HEK293 (cell line): ENCODE results near the gene SLC22A9.
"Not testable (repeated sequence)": the region's sequence is repeated elsewhere in the genome, so short reads cannot be mapped to it uniquely, and the experiment has no call there.

Experiments
- CTCF ChIA-PET: fragments of 350-600 bp; formaldehyde crosslinking; extraction: SDS; loops from one replicate; lab custom pipeline; 2021; ENCODE audit warnings: antibody characterized with exemption; lab: Yijun Ruan, JAX
- POLR2A ChIA-PET: fragments of 300-600 bp; formaldehyde crosslinking; extraction: SDS; loops from one replicate; lab custom pipeline; 2020; ENCODE audit warnings: antibody characterized with exemption, inconsistent platforms; lab: Yijun Ruan, JAX
- H3K27ac ChIP-seq: fragments of 200-500 bp; sonication (Bioruptor generic); 2 replicates; pipeline ENCODE4 v1.5.1; 2014; ENCODE audit warnings: low read depth, low read length, control low read depth, inconsistent platforms; ENCODE audit errors: extremely low read depth
- H3K36me3 ChIP-seq, 2 experiments: fragments of 200-500 bp in 1 of 2; sonication (Bioruptor generic) in 1 of 2; 1 replicate in 1 of 2; 2 replicates in 1 of 2; pipeline ENCODE4 v1.5.1; 2014 to 2017; ENCODE audit warnings: inconsistent platforms in 2 of 2, low read length in 2 of 2; ENCODE audit not compliant: control insufficient read depth in 2 of 2, insufficient read depth in 1 of 2
- H3K4me1 ChIP-seq: fragments of 200-500 bp; sonication (Bioruptor generic); 2 replicates; pipeline ENCODE4 v1.5.1; 2014; ENCODE audit warnings: mild to moderate bottlenecking, low read length, inconsistent platforms; ENCODE audit not compliant: control insufficient read depth, insufficient read depth
- H3K4me3 ChIP-seq: 2 replicates; pipeline ENCODE4 v1.5.1; 2011; ENCODE audit warnings: low read depth, mild to moderate bottlenecking, control low read depth, low read length, moderate library complexity
- H3K9me3 ChIP-seq: fragments of 200-500 bp; sonication (Bioruptor generic); 2 replicates; pipeline ENCODE4 v1.5.1; 2014; ENCODE audit warnings: low read depth, low read length, inconsistent platforms; ENCODE audit not compliant: control insufficient read depth, insufficient read depth
- ELK4 ChIP-seq: IDR thresholded peaks from 2 replicates; pipeline ENCODE4 v1.6.1; 2011; ENCODE audit warnings: mild to moderate bottlenecking, low read depth, low read length, borderline replicate concordance
- HOXA7 ChIP-seq: sonication (generic); formaldehyde crosslinking; IDR thresholded peaks from 2 replicates; pipeline ENCODE4 v1.8.1; 2022; ENCODE audit warnings: missing genetic modification reagents, borderline replicate concordance
- INSM2 ChIP-seq: fragments of 450-650 bp; formaldehyde crosslinking; IDR thresholded peaks from 2 replicates; pipeline ENCODE4 v1.5.1; 2016; ENCODE audit warnings: missing biosample characterization, missing genetic modification characterization
- KLF1 ChIP-seq: fragments of 450-650 bp; formaldehyde crosslinking; IDR thresholded peaks from 2 replicates; pipeline ENCODE4 v1.5.1; 2016; ENCODE audit warnings: missing biosample characterization, missing genetic modification characterization
- MEIS1 ChIP-seq: sonication (generic); formaldehyde crosslinking; IDR thresholded peaks from 2 replicates; pipeline ENCODE4 v1.8.1; 2022; ENCODE audit warnings: missing genetic modification reagents, mild to moderate bottlenecking, borderline replicate concordance
- PRDM1 ChIP-seq: fragments of 450-650 bp; formaldehyde crosslinking; IDR thresholded peaks from 2 replicates; pipeline ENCODE4; 2016; ENCODE audit warnings: missing biosample characterization, missing genetic modification characterization
- SP2 ChIP-seq: fragments of 450-650 bp; formaldehyde crosslinking; IDR thresholded peaks from 2 replicates; pipeline ENCODE4 v1.5.1; 2016; ENCODE audit warnings: missing biosample characterization, missing genetic modification characterization
- TRIM28 ChIP-seq: IDR thresholded peaks from 2 replicates; pipeline ENCODE4 v1.6.1; 2011; ENCODE audit warnings: low read length, control low read depth, borderline replicate concordance
- YY1 ChIP-seq: fragments of 450-650 bp; formaldehyde crosslinking; IDR thresholded peaks from 2 replicates; pipeline ENCODE4 v1.5.1; 2018; ENCODE audit warnings: missing biosample characterization, missing genetic modification characterization
- ZBTB26 ChIP-seq: fragments of 450-650 bp; formaldehyde crosslinking; optimal IDR thresholded peaks from 2 replicates; pipeline ENCODE3; 2016; ENCODE audit warnings: missing biosample characterization, mild to moderate bottlenecking, missing genetic modification characterization
- ZBTB44 ChIP-seq: fragments of 450-650 bp; IDR thresholded peaks from 2 replicates; pipeline ENCODE4 v1.5.1; 2018; ENCODE audit warnings: missing biosample characterization, mild to moderate bottlenecking, missing genetic modification characterization
- ZFP3 ChIP-seq: fragments of 450-650 bp; formaldehyde crosslinking; IDR thresholded peaks from 2 replicates; pipeline ENCODE4 v1.5.1; 2016; ENCODE audit warnings: low read depth, missing biosample characterization, missing genetic modification characterization
- ZFP41 ChIP-seq: fragments of 450-650 bp; formaldehyde crosslinking; IDR thresholded peaks from 2 replicates; pipeline ENCODE4 v1.5.1; 2016; ENCODE audit warnings: missing biosample characterization, missing genetic modification characterization, borderline replicate concordance
- ZNF112 ChIP-seq: fragments of 450-650 bp; formaldehyde crosslinking; IDR thresholded peaks from 2 replicates; pipeline ENCODE4 v1.5.0; 2017; ENCODE audit warnings: missing biosample characterization, missing genetic modification characterization
- ZNF140 ChIP-seq: fragments of 450-650 bp; formaldehyde crosslinking; IDR thresholded peaks from 2 replicates; pipeline ENCODE4 v1.5.1; 2016; ENCODE audit warnings: missing biosample characterization, missing genetic modification characterization
- ZNF174 ChIP-seq: fragments of 450-650 bp; formaldehyde crosslinking; IDR thresholded peaks from 2 replicates; pipeline ENCODE4 v1.5.0; 2017; ENCODE audit warnings: missing biosample characterization, mild to moderate bottlenecking, missing genetic modification characterization
- ZNF184 ChIP-seq: fragments of 450-650 bp; IDR thresholded peaks from 2 replicates; pipeline ENCODE4 v1.5.1; 2018; ENCODE audit warnings: missing biosample characterization, mild to moderate bottlenecking, missing genetic modification characterization
- ZNF223 ChIP-seq: fragments of 450-650 bp; formaldehyde crosslinking; IDR thresholded peaks from 2 replicates; pipeline ENCODE4 v1.5.1; 2016; ENCODE audit warnings: missing biosample characterization, missing genetic modification characterization
- ZNF48 ChIP-seq: fragments of 450-650 bp; formaldehyde crosslinking; IDR thresholded peaks from 2 replicates; pipeline ENCODE4 v1.5.1; 2016; ENCODE audit warnings: missing biosample characterization, missing genetic modification characterization
- ZNF544 ChIP-seq: fragments of 450-650 bp; formaldehyde crosslinking; IDR thresholded peaks from 2 replicates; pipeline ENCODE4 v1.5.0; 2017; ENCODE audit warnings: missing biosample characterization, missing genetic modification characterization
- ZNF549 ChIP-seq: fragments of 450-650 bp; IDR thresholded peaks from 2 replicates; pipeline ENCODE4 v1.5.1; 2018; ENCODE audit warnings: missing biosample characterization, missing genetic modification characterization, mild to moderate bottlenecking, inconsistent platforms, moderate library complexity
- ZNF558 ChIP-seq: fragments of 450-650 bp; formaldehyde crosslinking; IDR thresholded peaks from 2 replicates; pipeline ENCODE4 v1.5.1; 2016; ENCODE audit warnings: missing biosample characterization, missing genetic modification characterization
- ZNF580 ChIP-seq: fragments of 450-650 bp; formaldehyde crosslinking; IDR thresholded peaks from 2 replicates; pipeline ENCODE4 v1.5.1; 2016; ENCODE audit warnings: missing biosample characterization, missing genetic modification characterization
- ZNF610 ChIP-seq: fragments of 450-650 bp; formaldehyde crosslinking; IDR thresholded peaks from 2 replicates; pipeline ENCODE4 v1.5.1; 2016; ENCODE audit warnings: missing biosample characterization, missing genetic modification characterization, borderline replicate concordance
- ZNF654 ChIP-seq: fragments of 450-650 bp; formaldehyde crosslinking; IDR thresholded peaks from 2 replicates; pipeline ENCODE4 v1.5.1; 2016; ENCODE audit warnings: low read depth, missing biosample characterization, missing genetic modification characterization
- ZNF707 ChIP-seq: fragments of 450-650 bp; formaldehyde crosslinking; IDR thresholded peaks from 2 replicates; pipeline ENCODE4 v1.5.1; 2016; ENCODE audit warnings: missing biosample characterization, missing genetic modification characterization
- ZNF776 ChIP-seq: fragments of 450-650 bp; formaldehyde crosslinking; IDR thresholded peaks from 2 replicates; pipeline ENCODE4 v1.5.0; 2017; ENCODE audit warnings: missing biosample characterization, missing genetic modification characterization, borderline replicate concordance
- ZNF777 ChIP-seq: fragments of 450-650 bp; formaldehyde crosslinking; IDR thresholded peaks from 2 replicates; pipeline ENCODE4 v1.5.1; 2017; ENCODE audit warnings: missing biosample characterization, missing genetic modification characterization, borderline replicate concordance
- ZNF791 ChIP-seq: fragments of 450-650 bp; formaldehyde crosslinking; IDR thresholded peaks from 2 replicates; pipeline ENCODE4 v1.5.1; 2016; ENCODE audit warnings: missing biosample characterization, missing genetic modification characterization
- ZSCAN23 ChIP-seq: fragments of 450-650 bp; formaldehyde crosslinking; IDR thresholded peaks from 2 replicates; pipeline ENCODE4 v1.5.1; 2016; ENCODE audit warnings: missing biosample characterization, missing genetic modification characterization

Gene SLC22A9

GRCh38 chr11:63321723-63322122 lies 47.9 kb upstream of the SLC22A9 start:
- ChIA-PET CTCF (no interaction called here), POLR2A (no interaction called here)
- H3K4me3 ChIP-seq = no peak overlapping the region
- H3K9me3 ChIP-seq = no peaks in the 10 kb centered on the region
- H3K27ac ChIP-seq = no peak overlapping the region
- H3K36me3 ChIP-seq = no peaks in the 10 kb centered on the region
- no peak for TF ChIP-seq ZNF707 (tag by site-specific recombination)
- TF ChIP-seq ZNF174 (tag by site-specific recombination) = no peak
- no peak for TF ChIP-seq INSM2 (tag by site-specific recombination)
- no peak for TF ChIP-seq ZNF112 (tag by site-specific recombination)
- no peak for TF ChIP-seq ZNF777
- TF ChIP-seq ZNF610 (tag by site-specific recombination) = no peak
- no peak for TF ChIP-seq ZNF558 (tag by site-specific recombination)
- no peak for TF ChIP-seq ZNF580 (tag by site-specific recombination)
- no peak for TF ChIP-seq ZBTB26 (tag by site-specific recombination)
- no peak for TF ChIP-seq ZNF549
- TF ChIP-seq YY1 (tag by site-specific recombination) = no peak
- TF ChIP-seq SP2 (tag by site-specific recombination) = no peak
- no peak for TF ChIP-seq ZNF223 (tag by site-specific recombination)
- no peaks in the 10 kb centered on the region for H3K4me1 ChIP-seq

GRCh38 chr11:63335089-63335488 lies 34.5 kb upstream of the SLC22A9 start:
- POLR2A ChIA-PET, H3K27ac ChIP-seq, H3K4me3 ChIP-seq, H3K36me3 ChIP-seq, H3K4me1 ChIP-seq, H3K9me3 ChIP-seq, CTCF ChIA-PET: not testable (repeated sequence)

- no peaks in the 10 kb centered on the region for H3K36me3 ChIP-seq
- ChIA-PET POLR2A (no interaction called here), CTCF (no interaction called here)
- H3K27ac ChIP-seq = no peak overlapping the region
- no peaks in the 10 kb centered on the region for H3K4me1 ChIP-seq
- no peak overlapping the region for H3K4me3 ChIP-seq
- H3K9me3 ChIP-seq = no peaks in the 10 kb centered on the region
- TF ChIP-seq ZNF544 (tag by site-specific recombination) = no peak
- no peak for TF ChIP-seq ZNF140
- no peak for TF ChIP-seq ZBTB44 (tag by site-specific recombination)
- TF ChIP-seq HOXA7 (CRISPR knock-in tag) = no peak
- no peak for TF ChIP-seq ZNF48 (tag by site-specific recombination)
- TF ChIP-seq ZNF776 (tag by site-specific recombination) = no peak
- no peak for TF ChIP-seq ZNF174 (tag by site-specific recombination)
- TF ChIP-seq ZFP3 = no peak
- no peak for TF ChIP-seq ZNF791 (tag by site-specific recombination)
- TF ChIP-seq MEIS1 = no peak
- TF ChIP-seq ZSCAN23 = no peak
- TF ChIP-seq ELK4 = no peak
- no peak for TF ChIP-seq TRIM28
- TF ChIP-seq ZNF184 (tag by site-specific recombination) = no peak
- no peak for TF ChIP-seq PRDM1 (tag by site-specific recombination)
- no peak for TF ChIP-seq ZFP41 (tag by site-specific recombination)
- TF ChIP-seq ZNF654 (tag by site-specific recombination) = no peak
- TF ChIP-seq KLF1 (tag by site-specific recombination) = no peak
Observed at GRCh38 chr11:63337070-63337469, 32.5 kb upstream of the SLC22A9 start.
